Large intestine (tissue), 3 donors: Measurements from ENCODE around the gene ADGRV1. TPM values are rescaled to one million over a fixed set of nuclear protein-coding genes. Genes with fewer than 3 reads are reported as not detected.

Source experiments
- DNase-seq, 2 donors: peaks; one replicate each; pipeline versions ENCODE4 v3.0.0 to v3.0.0-alpha.2; 2013
- H3K27ac ChIP-seq: one replicate; pipeline ENCODE4 v1.5.1; 2013; ENCODE audit warnings: low read length
- H3K27me3 ChIP-seq: 2 replicates; pipeline ENCODE4 v1.6.1; 2013; ENCODE audit warnings: low read length; ENCODE audit not compliant: control insufficient read depth, insufficient read depth
- H3K36me3 ChIP-seq: 2 replicates; pipeline ENCODE4 v1.6.1; 2013; ENCODE audit warnings: low read length; ENCODE audit not compliant: control insufficient read depth, insufficient read depth
- H3K4me1 ChIP-seq: one replicate; pipeline ENCODE4 v1.6.1; 2013; ENCODE audit warnings: low read length; ENCODE audit not compliant: control insufficient read depth, insufficient read depth
- H3K4me3 ChIP-seq: one replicate; pipeline ENCODE4 v1.5.1; 2013; ENCODE audit warnings: low read length
- H3K9me3 ChIP-seq: one replicate; pipeline ENCODE4 v1.6.1; 2013; ENCODE audit warnings: mild to moderate bottlenecking, low read depth, low read length, moderate library complexity; ENCODE audit not compliant: control insufficient read depth
- WGBS: methylation state at CpG from one replicate; pipeline ENCODE4 v1.1.5; 2013; ENCODE audit warnings: low lambda C conversion rate; ENCODE audit not compliant: insufficient coverage; 5-methylcytosine and 5-hydroxymethylcytosine counted together
- polyA plus RNA-seq: library from polyadenylated mRNA; unstranded; fragments of 120-200 nt; gene quantifications from one replicate; pipeline ENCODE4 v1.2.1, GENCODE V29; 2013

Gene ADGRV1
- polyA plus RNA-seq, 1 donor: 3.0 TPM

GRCh38 chr5:91109634-91110033 is 551.0 kb downstream of the ADGRV1 start:
- Histone ChIP-seq H3K36me3 (no peaks in the 10 kb centered on the region), H3K27me3 (no peaks in the 10 kb centered on the region), H3K4me1 (no peaks in the 10 kb centered on the region), H3K27ac (no peak overlapping the region), H3K9me3 (peaks cover 3% of the 10 kb centered on the region), H3K4me3 (no peak overlapping the region)
- DNase-seq: no peak
- WGBS: no CpG with 5 or more reads among the region's 1 CpG

- no CpG with 5 or more reads among the region's 5 CpGs for WGBS
Observed at GRCh38 chr5:91110686-91111085, 552.1 kb downstream of the ADGRV1 start.

GRCh38 chr5:91111473-91112238 is 553.1 kb downstream of the ADGRV1 start:
- Histone ChIP-seq H3K27me3 (no peaks in the 10 kb centered on the region), H3K4me1 (no peaks in the 10 kb centered on the region), H3K9me3 (no peaks in the 10 kb centered on the region), H3K4me3 (no peak overlapping the region), H3K27ac (no peak overlapping the region), H3K36me3 (no peaks in the 10 kb centered on the region)
- DNase-seq: no peak
- no CpG with 5 or more reads among the region's 2 CpGs for WGBS

More at GRCh38 chr5:91110686-91111085, 552.1 kb downstream of the ADGRV1 start:
- H3K4me1 ChIP-seq: no peaks in the 10 kb centered on the region
- H3K36me3 ChIP-seq: no peaks in the 10 kb centered on the region
- H3K27ac ChIP-seq: no peak overlapping the region
- no peak for DNase-seq
- no peak overlapping the region for H3K4me3 ChIP-seq
- H3K27me3 ChIP-seq: no peaks in the 10 kb centered on the region
- H3K9me3 ChIP-seq: peaks cover 3% of the 10 kb centered on the region

- no CpG with 5 or more reads among the region's 2 CpGs for WGBS
- DNase-seq: no peak
- Histone ChIP-seq H3K4me1 (peaks cover 2% of the 10 kb centered on the region), H3K4me3 (no peak overlapping the region), H3K9me3 (no peaks in the 10 kb centered on the region), H3K27ac (no peak overlapping the region), H3K36me3 (no peaks in the 10 kb centered on the region), H3K27me3 (no peaks in the 10 kb centered on the region)
Observed at GRCh38 chr5:91114658-91115057, 556.1 kb downstream of the ADGRV1 start.

GRCh38 chr5:91118354-91118753 is 559.8 kb downstream of the ADGRV1 start:
- Histone ChIP-seq H3K27me3 (no peaks in the 10 kb centered on the region), H3K9me3 (no peaks in the 10 kb centered on the region), H3K36me3 (no peaks in the 10 kb centered on the region), H3K4me1 (peaks cover 10% of the 10 kb centered on the region), H3K27ac (no peak overlapping the region), H3K4me3 (no peak overlapping the region)
- WGBS: no CpG with 5 or more reads among the region's 3 CpGs
- no peak for DNase-seq

- H3K36me3 ChIP-seq: no peaks in the 10 kb centered on the region
- no peaks in the 10 kb centered on the region for H3K9me3 ChIP-seq
- H3K27me3 ChIP-seq: no peaks in the 10 kb centered on the region
- no peak overlapping the region for H3K27ac ChIP-seq
- no peak overlapping the region for H3K4me3 ChIP-seq
- DNase-seq: no peak
- peaks cover 10% of the 10 kb centered on the region for H3K4me1 ChIP-seq
Observed at GRCh38 chr5:91118796-91119195, 560.2 kb downstream of the ADGRV1 start.

- Histone ChIP-seq H3K9me3 (no peaks in the 10 kb centered on the region), H3K4me3 (no peak overlapping the region), H3K27me3 (no peaks in the 10 kb centered on the region), H3K27ac (no peak overlapping the region), H3K36me3 (no peaks in the 10 kb centered on the region), H3K4me1 (peaks cover 10% of the 10 kb centered on the region)
- no CpG with 5 or more reads among the region's 4 CpGs for WGBS
- DNase-seq: no peak
Observed at GRCh38 chr5:91119217-91119616, 560.6 kb downstream of the ADGRV1 start.

- Histone ChIP-seq H3K27me3 (no peaks in the 10 kb centered on the region), H3K36me3 (no peaks in the 10 kb centered on the region), H3K27ac (peak overlapping the region; percentile 30), H3K4me3 (no peak overlapping the region), H3K4me1 (peaks cover 10% of the 10 kb centered on the region), H3K9me3 (no peaks in the 10 kb centered on the region)
- peak; percentile 26 to 61 for DNase-seq
- no CpG with 5 or more reads among the region's 6 CpGs for WGBS
Observed at GRCh38 chr5:91119981-91120850, 561.6 kb downstream of the ADGRV1 start.

GRCh38 chr5:91121347-91121993 is 562.9 kb downstream of the ADGRV1 start:
- Histone ChIP-seq H3K4me3 (no peak overlapping the region), H3K27me3 (no peaks in the 10 kb centered on the region), H3K36me3 (no peaks in the 10 kb centered on the region), H3K9me3 (no peaks in the 10 kb centered on the region), H3K27ac (no peak overlapping the region), H3K4me1 (peaks cover 10% of the 10 kb centered on the region)
- DNase-seq: no peak
- WGBS: 86% methylated on average over 2 of the region's 7 CpGs

- H3K4me1 ChIP-seq: peaks cover 10% of the 10 kb centered on the region
- H3K27ac ChIP-seq: no peak overlapping the region
Observed at GRCh38 chr5:91122651-91123050, 564.1 kb downstream of the ADGRV1 start.

More at GRCh38 chr5:91122651-91123050, 564.1 kb downstream of the ADGRV1 start:
- 80% methylated on average over 1 of the region's 2 CpGs for WGBS
- H3K9me3 ChIP-seq: no peaks in the 10 kb centered on the region
- no peaks in the 10 kb centered on the region for H3K36me3 ChIP-seq
- H3K27me3 ChIP-seq: no peaks in the 10 kb centered on the region
- DNase-seq: no peak
- no peak overlapping the region for H3K4me3 ChIP-seq
